ENCODE results near the gene UNC13C.
"Not testable (repeated sequence)": the region's sequence is repeated elsewhere in the genome, so short reads cannot be mapped to it uniquely, and the experiment has no call there.

Gene UNC13C

GRCh38 chr15:54298396-54298795 is 320.2 kb downstream of the UNC13C start:
- DNase-seq (ENCODE audit: low read depth in 1 of 2, low spot score in 1 of 2), result no peak

- no peak for DNase-seq (ENCODE audit: low read depth in 1 of 2, low spot score in 1 of 2)
Measured at GRCh38 chr15:54304321-54304720, 326.1 kb downstream of the UNC13C start.

GRCh38 chr15:54305138-54305537 is 326.9 kb downstream of the UNC13C start:
- no peak for DNase-seq (ENCODE audit: low read depth in 1 of 2, low spot score in 1 of 2)

GRCh38 chr15:54307252-54307902 is 329.1 kb downstream of the UNC13C start:
- no peak for DNase-seq (ENCODE audit: low read depth in 1 of 2, low spot score in 1 of 2)

- DNase-seq (ENCODE audit: low read depth in 1 of 2, low spot score in 1 of 2), result no peak
Measured at GRCh38 chr15:54307926-54308325, 329.7 kb downstream of the UNC13C start.

- no peak for DNase-seq (ENCODE audit: low read depth in 1 of 2, low spot score in 1 of 2)
Measured at GRCh38 chr15:54312528-54312927, 334.3 kb downstream of the UNC13C start.

GRCh38 chr15:54321426-54321825 is 343.2 kb downstream of the UNC13C start:
- DNase-seq (ENCODE audit: low read depth in 1 of 2, low spot score in 1 of 2), result no peak

- no peak for DNase-seq (ENCODE audit: low read depth in 1 of 2, low spot score in 1 of 2)
Measured at GRCh38 chr15:54322341-54322740, 344.1 kb downstream of the UNC13C start.

- no peak for DNase-seq (ENCODE audit: low read depth in 1 of 2, low spot score in 1 of 2)
Measured at GRCh38 chr15:54345301-54345700, 367.1 kb downstream of the UNC13C start.

GRCh38 chr15:54345827-54346226 is 367.6 kb downstream of the UNC13C start:
- DNase-seq (ENCODE audit: low read depth in 1 of 2, low spot score in 1 of 2), result no peak

- DNase-seq (ENCODE audit: low read depth in 1 of 2, low spot score in 1 of 2), result no peak
Measured at GRCh38 chr15:54347082-54347827, 369.0 kb downstream of the UNC13C start.

- no peak for DNase-seq (ENCODE audit: low read depth in 1 of 2, low spot score in 1 of 2)
Measured at GRCh38 chr15:54353726-54354125, 375.5 kb downstream of the UNC13C start.

- no peak for DNase-seq (ENCODE audit: low read depth in 1 of 2, low spot score in 1 of 2)
Measured at GRCh38 chr15:54354341-54354740, 376.1 kb downstream of the UNC13C start.

GRCh38 chr15:54364961-54365360 is 386.7 kb downstream of the UNC13C start:
- DNase-seq (ENCODE audit: low read depth in 1 of 2, low spot score in 1 of 2), result no peak

GRCh38 chr15:54373332-54373731 is 395.1 kb downstream of the UNC13C start:
- no peak for DNase-seq (ENCODE audit: low read depth in 1 of 2, low spot score in 1 of 2)

- DNase-seq (ENCODE audit: low read depth in 1 of 2, low spot score in 1 of 2), result no peak
Measured at GRCh38 chr15:54374184-54374952, 396.1 kb downstream of the UNC13C start.

GRCh38 chr15:54387799-54388198 is 409.6 kb downstream of the UNC13C start:
- no peak for DNase-seq (ENCODE audit: low read depth in 1 of 2, low spot score in 1 of 2)

- no peak for DNase-seq (ENCODE audit: low read depth in 1 of 2, low spot score in 1 of 2)
Measured at GRCh38 chr15:54388746-54389145, 410.5 kb downstream of the UNC13C start.

GRCh38 chr15:54410481-54410880 is 432.2 kb downstream of the UNC13C start:
- DNase-seq (ENCODE audit: low read depth in 1 of 2, low spot score in 1 of 2), result no peak

GRCh38 chr15:54424171-54424570 is 445.9 kb downstream of the UNC13C start:
- DNase-seq (ENCODE audit: low read depth in 1 of 2, low spot score in 1 of 2), result no peak

GRCh38 chr15:54428596-54428995 is 450.4 kb downstream of the UNC13C start:
- DNase-seq (ENCODE audit: low read depth in 1 of 2, low spot score in 1 of 2), result no peak

GRCh38 chr15:54450288-54450687 is 472.0 kb downstream of the UNC13C start:
- DNase-seq (ENCODE audit: low read depth in 1 of 2, low spot score in 1 of 2), result not testable (repeated sequence)

Data from stimulated activated CD4-positive, alpha-beta T cell treated with anti-CD3 and anti-CD28 coated beads, Interleukin-15, amount 100 ng/mL, for 1 hour (primary cell).